Omental fat pad (tissue), 4 donors: ENCODE measurements around the gene ZNF324B. TPM values are rescaled to one million over a fixed set of nuclear protein-coding genes. Genes with fewer than 3 reads are reported as not detected.
"Not testable (repeated sequence)": the region's sequence is repeated elsewhere in the genome, so short reads cannot be mapped to it uniquely, and the experiment has no call there.

Experiments
- ATAC-seq: fragments of 150-250 bp; one replicate; pipeline ENCODE4 v1.9.1; 2016; ENCODE audit warnings: mild to moderate bottlenecking, moderate library complexity; ENCODE audit not compliant: low FRiP score
- DNase-seq: peaks from one replicate; pipeline ENCODE4 v3.0.0-alpha.2; 2019; ENCODE audit warnings: low spot score
- total RNA-seq, 4 donors: library from RNA; depleted of rRNA; stranded (reverse); fragments of >200 nt; gene quantifications; one replicate each; pipeline ENCODE4 v1.1.0, GENCODE V29; 2016
- TF ChIP-seq, protein P1 (sequence below), 3 donors: fragments of 450-650 bp; IDR thresholded peaks; one replicate each; pipeline ENCODE4 v1.5.1; 2016 to 2017; ENCODE audit warnings: antibody characterized with exemption in 3 of 3, mild to moderate bottlenecking in 3 of 3, moderate library complexity in 2 of 3

ZNF324B gene
- total RNA-seq, 4 donors from 2014 or later = 3.8 to 8.5 (median 6.0) TPM

- ATAC-seq (no peak), DNase-seq (no peak)
- TF ChIP-seq, protein P1, sequence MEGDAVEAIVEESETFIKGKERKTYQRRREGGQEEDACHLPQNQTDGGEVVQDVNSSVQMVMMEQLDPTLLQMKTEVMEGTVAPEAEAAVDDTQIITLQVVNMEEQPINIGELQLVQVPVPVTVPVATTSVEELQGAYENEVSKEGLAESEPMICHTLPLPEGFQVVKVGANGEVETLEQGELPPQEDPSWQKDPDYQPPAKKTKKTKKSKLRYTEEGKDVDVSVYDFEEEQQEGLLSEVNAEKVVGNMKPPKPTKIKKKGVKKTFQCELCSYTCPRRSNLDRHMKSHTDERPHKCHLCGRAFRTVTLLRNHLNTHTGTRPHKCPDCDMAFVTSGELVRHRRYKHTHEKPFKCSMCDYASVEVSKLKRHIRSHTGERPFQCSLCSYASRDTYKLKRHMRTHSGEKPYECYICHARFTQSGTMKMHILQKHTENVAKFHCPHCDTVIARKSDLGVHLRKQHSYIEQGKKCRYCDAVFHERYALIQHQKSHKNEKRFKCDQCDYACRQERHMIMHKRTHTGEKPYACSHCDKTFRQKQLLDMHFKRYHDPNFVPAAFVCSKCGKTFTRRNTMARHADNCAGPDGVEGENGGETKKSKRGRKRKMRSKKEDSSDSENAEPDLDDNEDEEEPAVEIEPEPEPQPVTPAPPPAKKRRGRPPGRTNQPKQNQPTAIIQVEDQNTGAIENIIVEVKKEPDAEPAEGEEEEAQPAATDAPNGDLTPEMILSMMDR (IDR thresholded peaks at IDR 0.05) = no peak
These were observed 30.9 kb downstream of the ZNF324B start for GRCh38 chr19:58482372-58482771.

DNA sequence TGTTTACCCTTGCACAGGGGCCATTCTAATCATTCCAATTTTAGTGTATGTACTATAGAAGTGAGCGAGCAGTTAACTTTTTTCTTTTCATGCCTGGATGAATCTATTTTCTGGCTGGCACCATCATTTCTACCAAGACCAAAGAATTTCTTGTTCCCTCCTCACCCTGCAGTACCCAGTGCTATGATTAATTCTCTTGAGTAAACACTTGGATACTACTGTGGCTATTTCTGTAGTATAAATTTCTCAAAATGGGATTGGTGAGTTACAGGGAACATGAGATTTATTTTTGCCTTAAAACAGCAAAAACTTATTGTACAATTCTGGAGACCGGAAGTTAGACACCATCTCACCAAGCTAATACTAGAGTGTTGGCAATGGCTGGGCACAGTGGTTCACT is 32.4 kb downstream of the ZNF324B start:
- TF ChIP-seq, protein P1 (IDR thresholded peaks at IDR 0.05) = no peak
- no peak for ATAC-seq
- DNase-seq = no peak

DNA sequence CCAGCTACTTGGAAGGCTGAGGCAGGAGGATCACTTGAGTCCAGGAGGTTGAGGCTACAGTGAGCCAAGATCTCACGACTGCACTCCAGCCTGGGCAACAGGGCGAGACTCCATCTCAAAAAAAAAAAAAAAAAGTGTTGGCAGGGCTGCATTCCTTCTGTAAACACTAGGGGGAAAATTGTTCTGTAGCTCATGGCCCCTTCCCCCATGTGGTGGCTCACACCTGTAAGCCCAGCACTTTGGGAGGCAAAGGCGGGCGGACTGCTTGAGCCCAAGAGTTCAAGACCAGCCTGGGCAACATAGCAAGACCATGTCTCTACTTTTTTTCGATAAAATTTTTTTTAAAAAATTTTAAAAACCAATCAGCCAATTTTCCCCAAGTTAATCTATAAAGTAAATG is 32.9 kb downstream of the ZNF324B start:
- not testable (repeated sequence) for ATAC-seq, DNase-seq

- no peak for DNase-seq
- no peak for ATAC-seq
- TF ChIP-seq, protein P1 (IDR thresholded peaks at IDR 0.05) = no peak
These were observed 40.0 kb downstream of the ZNF324B start for GRCh38 chr19:58491393-58491792.

DNA sequence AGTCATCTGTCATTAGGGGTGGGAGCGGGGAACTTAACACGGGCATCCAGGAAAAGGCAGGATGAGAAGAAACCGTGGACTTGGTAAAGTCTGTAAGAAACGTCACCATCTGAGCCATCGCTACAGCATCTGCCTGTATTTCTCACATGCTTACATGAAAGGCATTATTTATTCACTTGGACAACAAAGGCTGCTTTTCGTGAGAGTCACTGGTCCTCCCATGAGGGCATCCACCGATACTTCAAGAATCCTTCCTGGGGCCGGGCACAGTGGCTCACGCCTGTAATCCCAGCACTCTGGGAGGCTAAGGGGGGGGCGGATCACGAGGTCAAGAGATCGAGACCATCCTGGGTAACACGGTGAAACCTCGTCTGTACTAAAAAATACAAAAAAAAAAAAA is 40.8 kb downstream of the ZNF324B start:
- TF ChIP-seq, protein P1 (IDR thresholded peaks at IDR 0.05) = no peak
- ATAC-seq (no peak), DNase-seq (no peak)

- ATAC-seq = no peak
- DNase-seq = no peak
- TF ChIP-seq, protein P1 (IDR thresholded peaks at IDR 0.05) = no peak
These were observed 46.3 kb downstream of the ZNF324B start for GRCh38 chr19:58497634-58498170.

DNA sequence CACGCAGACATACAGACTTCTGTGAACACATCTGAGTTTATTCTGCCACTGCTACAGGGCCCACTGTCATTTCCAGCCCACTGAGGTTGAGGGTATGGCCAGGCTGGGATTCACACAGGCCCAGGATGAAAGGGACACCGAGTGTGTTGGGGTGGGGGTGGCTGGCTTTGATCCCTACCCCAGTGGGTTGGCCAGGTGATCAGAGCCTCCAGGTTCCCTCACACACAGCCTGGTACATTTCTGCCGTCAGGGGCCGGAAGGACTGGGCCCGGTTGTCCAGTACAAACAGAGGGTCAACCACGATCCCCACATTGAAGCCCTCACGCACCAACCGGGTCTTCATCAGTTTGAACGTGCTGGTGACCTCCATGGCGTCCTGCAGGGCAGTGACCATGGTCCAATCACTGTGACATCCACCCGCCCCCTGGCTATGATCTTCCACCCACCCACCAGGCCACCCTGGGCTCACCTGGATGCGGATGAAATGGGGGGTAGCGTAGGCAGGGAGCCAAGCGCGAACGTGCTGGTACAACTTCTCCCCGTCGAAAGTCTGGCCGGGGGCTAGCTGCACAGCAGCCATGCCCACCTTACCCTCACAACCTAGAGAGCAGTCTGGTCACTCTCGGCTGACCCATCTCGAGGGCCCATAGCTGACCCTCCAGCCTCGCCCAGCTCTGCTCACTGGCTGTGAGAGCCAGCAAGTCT is 47.0 kb downstream of the ZNF324B start:
- DNase-seq = no peak
- ATAC-seq = no peak
- TF ChIP-seq, protein P1 (IDR thresholded peaks at IDR 0.05) = no peak
